SK-N-SH (cell line): ENCODE measurements around the gene PRIM2. TPM values are rescaled to one million over a fixed set of nuclear protein-coding genes. Genes with fewer than 3 reads are reported as not detected.
A peak's percentile ranks its signal among the peaks of the same experiment; 100 is the strongest.
"Not testable (repeated sequence)": the region's sequence is repeated elsewhere in the genome, so short reads cannot be mapped to it uniquely, and the experiment has no call there.

Experiments
- CTCF ChIA-PET: fragments of 300-600, 350-600 bp; formaldehyde crosslinking; extraction: SDS; loops from one replicate; lab custom pipeline; 2021; lab: Yijun Ruan, JAX
- POLR2A ChIA-PET: fragments of 350-600 bp; sonication (Branson Sonifier 250); formaldehyde crosslinking; extraction: SDS; loops from one replicate; lab custom pipeline; 2020; ENCODE audit warnings: antibody characterized with exemption, inconsistent platforms; lab: Yijun Ruan, JAX
- DNase-seq: peaks from one replicate; pipeline ENCODE4 v3.0.0; 2012
- H2AFZ ChIP-seq: fragments of 200-600 bp; sonication (generic); 2 replicates; pipeline ENCODE4 v1.8.1; 2016; ENCODE audit warnings: antibody characterized with exemption, mild to moderate bottlenecking, low read depth
- H3F3A ChIP-seq: fragments of 200-600 bp; sonication (generic); replicated peaks from 2 replicates; pipeline ENCODE3; 2016; ENCODE audit warnings: antibody characterized with exemption, mild to moderate bottlenecking; ENCODE audit not compliant: insufficient read depth
- H3K27ac ChIP-seq, 2 experiments: fragments of 200-500 bp in 1 of 2; fragments of 200-600 bp in 1 of 2; sonication (Bioruptor generic) in 1 of 2; sonication (generic), shearing (Covaris generic) in 1 of 2; 2 replicates each; pipeline versions ENCODE4 v1.5.1 to v1.6.1; 2014 to 2016; ENCODE audit warnings: low read depth in 2 of 2, inconsistent platforms in 1 of 2, low read length in 1 of 2, mild to moderate bottlenecking in 1 of 2, mixed read lengths in 1 of 2
- H3K27me3 ChIP-seq: fragments of 200-600 bp; sonication (generic), shearing (Covaris generic); 2 replicates; pipeline ENCODE4 v1.6.1; 2016; ENCODE audit warnings: mixed run types; ENCODE audit not compliant: insufficient read depth
- H3K36me3 ChIP-seq, 2 experiments: fragments of 200-500 bp in 1 of 2; fragments of 200-600 bp in 1 of 2; sonication (Bioruptor generic) in 1 of 2; sonication (generic) in 1 of 2; replicated peaks in 1 of 2; 2 replicates each; pipeline versions ENCODE3 to v1.5.1; 2014 to 2016; ENCODE audit warnings: low read length in 1 of 2, mild to moderate bottlenecking in 1 of 2; ENCODE audit not compliant: insufficient read depth in 2 of 2, control insufficient read depth in 1 of 2
- H3K4me1 ChIP-seq, 2 experiments: fragments of 200-500 bp in 1 of 2; fragments of 200-600 bp in 1 of 2; sonication (Bioruptor generic) in 1 of 2; sonication (generic), shearing (Covaris generic) in 1 of 2; 2 replicates each; pipeline versions ENCODE4 v1.5.1 to v1.6.1; 2014 to 2016; ENCODE audit warnings: low read depth in 1 of 2, low read length in 1 of 2, mixed run types in 1 of 2; ENCODE audit not compliant: insufficient read depth in 2 of 2, control insufficient read depth in 1 of 2
- H3K4me2 ChIP-seq: fragments of 200-600 bp; sonication (generic), shearing (Covaris generic); 2 replicates; pipeline ENCODE4 v1.6.1; 2017; ENCODE audit warnings: mixed run types
- H3K4me3 ChIP-seq, 2 experiments: fragments of 200-500 bp in 1 of 2; fragments of 200-600 bp in 1 of 2; sonication (Bioruptor generic) in 1 of 2; sonication (generic), shearing (Covaris generic) in 1 of 2; 2 replicates each; pipeline versions ENCODE4 v1.5.1 to v1.8.1; 2014 to 2016; ENCODE audit warnings: low read depth in 2 of 2, inconsistent platforms in 1 of 2, low read length in 1 of 2, mild to moderate bottlenecking in 1 of 2, mixed read lengths in 1 of 2, moderate library complexity in 1 of 2
- H3K79me2 ChIP-seq: fragments of 200-600 bp; sonication (generic); 2 replicates; pipeline ENCODE4 v1.8.1; 2017; ENCODE audit warnings: mild to moderate bottlenecking; ENCODE audit not compliant: insufficient read depth
- H3K9ac ChIP-seq: fragments of 200-600 bp; sonication (generic); 2 replicates; pipeline ENCODE4 v1.6.1; 2017; ENCODE audit warnings: mixed run types
- H3K9me2 ChIP-seq: fragments of 200-600 bp; sonication (generic); 2 replicates; pipeline ENCODE4 v1.6.1; 2017; ENCODE audit warnings: mixed run types
- H3K9me3 ChIP-seq: fragments of 200-600 bp; sonication (generic); 2 replicates; pipeline ENCODE4 v1.6.1; 2017; ENCODE audit warnings: mixed run types, mild to moderate bottlenecking, moderate library complexity
- H4K20me1 ChIP-seq: fragments of 200-600 bp; sonication (generic); 2 replicates; pipeline ENCODE4 v1.6.1; 2017; ENCODE audit warnings: mild to moderate bottlenecking, mixed run types; ENCODE audit not compliant: insufficient read depth
- FOXJ3 ChIP-seq: sonication (generic); formaldehyde crosslinking; IDR thresholded peaks from 2 replicates; pipeline ENCODE4 v1.5.1; 2020; ENCODE audit warnings: mild to moderate bottlenecking, missing genetic modification reagents
- GABPA ChIP-seq: IDR thresholded peaks from 2 replicates; pipeline ENCODE4 v1.4.0; 2012; ENCODE audit warnings: low read depth, mild to moderate bottlenecking
- MXI1 ChIP-seq: IDR thresholded peaks from 2 replicates; pipeline ENCODE4 v1.6.1; 2012; ENCODE audit warnings: mild to moderate bottlenecking, low read depth, low read length, improper control_type of control experiment
- PBX3 ChIP-seq: IDR thresholded peaks from 2 replicates; pipeline ENCODE4; 2012
- ZBTB33 ChIP-seq: IDR thresholded peaks from 2 replicates; pipeline ENCODE4 v1.4.0; 2012; ENCODE audit warnings: low read depth, borderline replicate concordance
- WGBS: methylation state at CpG from one replicate; pipeline ENCODE4 v1.1.6; 2017; ENCODE audit warnings: low lambda C conversion rate; 5-methylcytosine and 5-hydroxymethylcytosine counted together
- polyA plus RNA-seq, 3 experiments: library from polyadenylated mRNA; depleted of rRNA; stranded (reverse); fragments of >200 nt; gene quantifications; 2 replicates each; pipeline ENCODE4 v1.2.3, GENCODE V29; 2012
- TF ChIP-seq, protein P1 (sequence below): IDR thresholded peaks from 2 replicates; pipeline ENCODE4 v1.6.1; 2012; ENCODE audit warnings: mild to moderate bottlenecking, low read depth, low read length, moderate library complexity

Gene PRIM2
- polyA plus RNA-seq, 1 of the 3 experiments (the other 2 are of a cell fraction), result 14.1 TPM

DNA sequence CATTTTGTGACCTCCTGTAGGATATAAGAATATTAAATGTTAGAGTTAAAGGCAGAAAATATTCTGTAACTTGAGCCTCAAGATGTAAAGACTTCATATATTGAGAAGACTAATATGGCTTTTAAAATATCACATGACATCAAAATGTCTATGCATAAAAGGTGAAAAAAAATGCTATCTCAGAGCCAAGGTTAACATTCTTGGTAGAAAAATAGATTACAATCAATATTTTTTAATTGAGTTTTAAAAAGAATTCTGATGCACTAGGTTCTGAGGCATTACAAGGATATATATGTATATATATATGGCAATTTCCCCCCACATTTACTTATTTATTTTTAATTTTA, 49.2 kb upstream of the PRIM2 start:
- ChIA-PET POLR2A (no interaction called here), CTCF (interaction anchor here (0.8 to 3.9 kb wide), 5 partner anchors 10 to 54 kb away, joined by 3 to 29 read pairs (median 3); partner anchors contain the start of gene PRIM2)
- Histone ChIP-seq H4K20me1 (no peaks in the 10 kb centered on the region), H2AFZ (no peak overlapping the region), H3F3A (peaks cover 45% of the 10 kb centered on the region), H3K36me3 (no peaks in the 10 kb centered on the region), H3K9me3 (no peaks in the 10 kb centered on the region), H3K79me2 (no peaks in the 10 kb centered on the region), H3K4me3 (no peak overlapping the region), H3K4me2 (no peak overlapping the region), H3K9me2 (no peaks in the 10 kb centered on the region), H3K9ac (no peak overlapping the region), H3K27me3 (no peaks in the 10 kb centered on the region), H3K27ac (peak overlapping the region; percentile 28 to 95; a peak in 3 of 4 replicates), H3K4me1 (peaks cover 0 to 9% of the 10 kb centered on the region in 2 experiments; a peak in 3 of 4 replicates)
- TF ChIP-seq MXI1, result no peak
- no peak for TF ChIP-seq PBX3
- no peak for TF ChIP-seq ZBTB33
- no peak for TF ChIP-seq GABPA
- TF ChIP-seq, protein P1, sequence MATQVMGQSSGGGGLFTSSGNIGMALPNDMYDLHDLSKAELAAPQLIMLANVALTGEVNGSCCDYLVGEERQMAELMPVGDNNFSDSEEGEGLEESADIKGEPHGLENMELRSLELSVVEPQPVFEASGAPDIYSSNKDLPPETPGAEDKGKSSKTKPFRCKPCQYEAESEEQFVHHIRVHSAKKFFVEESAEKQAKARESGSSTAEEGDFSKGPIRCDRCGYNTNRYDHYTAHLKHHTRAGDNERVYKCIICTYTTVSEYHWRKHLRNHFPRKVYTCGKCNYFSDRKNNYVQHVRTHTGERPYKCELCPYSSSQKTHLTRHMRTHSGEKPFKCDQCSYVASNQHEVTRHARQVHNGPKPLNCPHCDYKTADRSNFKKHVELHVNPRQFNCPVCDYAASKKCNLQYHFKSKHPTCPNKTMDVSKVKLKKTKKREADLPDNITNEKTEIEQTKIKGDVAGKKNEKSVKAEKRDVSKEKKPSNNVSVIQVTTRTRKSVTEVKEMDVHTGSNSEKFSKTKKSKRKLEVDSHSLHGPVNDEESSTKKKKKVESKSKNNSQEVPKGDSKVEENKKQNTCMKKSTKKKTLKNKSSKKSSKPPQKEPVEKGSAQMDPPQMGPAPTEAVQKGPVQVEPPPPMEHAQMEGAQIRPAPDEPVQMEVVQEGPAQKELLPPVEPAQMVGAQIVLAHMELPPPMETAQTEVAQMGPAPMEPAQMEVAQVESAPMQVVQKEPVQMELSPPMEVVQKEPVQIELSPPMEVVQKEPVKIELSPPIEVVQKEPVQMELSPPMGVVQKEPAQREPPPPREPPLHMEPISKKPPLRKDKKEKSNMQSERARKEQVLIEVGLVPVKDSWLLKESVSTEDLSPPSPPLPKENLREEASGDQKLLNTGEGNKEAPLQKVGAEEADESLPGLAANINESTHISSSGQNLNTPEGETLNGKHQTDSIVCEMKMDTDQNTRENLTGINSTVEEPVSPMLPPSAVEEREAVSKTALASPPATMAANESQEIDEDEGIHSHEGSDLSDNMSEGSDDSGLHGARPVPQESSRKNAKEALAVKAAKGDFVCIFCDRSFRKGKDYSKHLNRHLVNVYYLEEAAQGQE, result no peak
- TF ChIP-seq FOXJ3 (CRISPR knock-in tag), result no peak
- no peak for DNase-seq

DNA sequence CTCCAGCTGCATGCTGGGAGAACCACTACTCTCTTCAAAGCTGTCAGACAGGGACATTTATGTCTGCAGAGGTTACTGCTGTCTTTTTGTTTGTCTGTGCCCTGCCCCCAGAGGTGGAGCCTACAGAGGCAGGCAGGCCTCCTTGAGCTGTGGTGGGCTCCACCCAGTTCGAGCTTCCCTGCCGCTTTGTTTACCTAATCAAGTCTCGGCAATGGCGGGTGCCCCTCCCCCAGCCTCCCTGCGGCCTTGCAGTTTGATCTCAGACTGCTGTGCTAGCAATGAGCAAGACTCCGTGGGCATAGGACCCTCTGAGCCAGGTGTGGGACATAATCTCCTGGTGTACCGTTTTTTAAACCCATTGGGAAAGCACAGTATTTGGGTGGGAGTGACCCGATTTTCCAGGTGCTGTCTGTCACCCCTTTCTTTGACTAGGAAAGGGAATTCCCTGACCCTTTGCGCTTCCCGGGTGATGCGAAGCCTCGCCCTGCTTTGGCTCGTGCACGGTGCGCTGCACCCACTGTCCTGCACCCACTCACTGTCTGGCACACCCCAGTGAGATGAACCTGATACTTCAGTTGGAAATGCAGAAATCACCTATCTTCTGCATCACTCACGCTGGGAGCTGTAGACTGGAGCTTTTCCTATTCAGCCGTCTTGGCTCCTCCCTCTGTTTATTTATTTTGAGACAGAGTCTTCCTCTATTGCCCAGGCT, 43.2 kb upstream of the PRIM2 start:
- WGBS, result 75% methylated on average over 9 of the region's 17 CpGs
- CTCF ChIA-PET, H3K9me3 ChIP-seq, H3K4me3 ChIP-seq, POLR2A ChIA-PET, H3K27me3 ChIP-seq, H3K79me2 ChIP-seq, H3K9me2 ChIP-seq, H4K20me1 ChIP-seq, H3K4me2 ChIP-seq, DNase-seq, H2AFZ ChIP-seq, H3K4me1 ChIP-seq, H3F3A ChIP-seq, H3K27ac ChIP-seq, H3K36me3 ChIP-seq, H3K9ac ChIP-seq: not testable (repeated sequence)
